H9 (cell line): ENCODE data around the gene EPHA8. TPM values are rescaled to one million over a fixed set of nuclear protein-coding genes. Genes with fewer than 3 reads are reported as not detected.

Experiments
- DNase-seq: peaks from one replicate; pipeline ENCODE4 v3.0.0-alpha.2; 2017
- H2AFZ ChIP-seq: one replicate; pipeline ENCODE4 v1.6.1; 2013; ENCODE audit warnings: mild to moderate bottlenecking, low read length, control low read depth, moderate library complexity
- H2AK5ac ChIP-seq: 2 replicates; pipeline ENCODE4 v1.6.1; 2013; ENCODE audit warnings: low read length, control low read depth, mixed read lengths; ENCODE audit not compliant: insufficient read length
- H2BK120ac ChIP-seq: one replicate; pipeline ENCODE4 v1.6.1; 2013; ENCODE audit warnings: low read depth, mild to moderate bottlenecking, low read length, control low read depth, inconsistent platforms; ENCODE audit not compliant: poor library complexity, severe bottlenecking
- H2BK12ac ChIP-seq: 2 replicates; pipeline ENCODE4 v1.6.1; 2013; ENCODE audit warnings: low read length, control low read depth, mixed read lengths, low read depth; ENCODE audit not compliant: insufficient read length
- H2BK15ac ChIP-seq: 2 replicates; pipeline ENCODE4 v1.6.1; 2013; ENCODE audit warnings: low read depth, low read length, control low read depth
- H2BK20ac ChIP-seq: one replicate; pipeline ENCODE4 v1.6.1; 2013; ENCODE audit warnings: low read depth, mild to moderate bottlenecking, low read length, control low read depth, inconsistent platforms; ENCODE audit not compliant: poor library complexity, severe bottlenecking
- H2BK5ac ChIP-seq: 2 replicates; pipeline ENCODE4 v1.6.1; 2013; ENCODE audit warnings: low read length, control low read depth, mixed read lengths; ENCODE audit not compliant: insufficient read length
- H3K14ac ChIP-seq: 2 replicates; pipeline ENCODE4 v1.6.1; 2013; ENCODE audit warnings: low read length, control low read depth; ENCODE audit not compliant: insufficient read depth
- H3K18ac ChIP-seq: 2 replicates; pipeline ENCODE4 v1.6.1; 2013; ENCODE audit warnings: low read depth, mild to moderate bottlenecking, mixed read lengths, low read length, control low read depth; ENCODE audit not compliant: insufficient read length
- H3K23ac ChIP-seq: 2 replicates; pipeline ENCODE4 v1.6.1; 2013; ENCODE audit warnings: low read length, control low read depth, mixed read lengths, low read depth; ENCODE audit not compliant: insufficient read length
- H3K23me2 ChIP-seq: 2 replicates; pipeline ENCODE4 v1.6.1; 2013; ENCODE audit warnings: low read depth, mild to moderate bottlenecking, mixed read lengths, low read length, control low read depth; ENCODE audit not compliant: insufficient read length, poor library complexity, severe bottlenecking
- H3K27ac ChIP-seq: 2 replicates; pipeline ENCODE4 v1.5.1; 2013; ENCODE audit warnings: low read length, control low read depth, mixed read lengths, low read depth; ENCODE audit not compliant: insufficient read length
- H3K27me3 ChIP-seq: 2 replicates; pipeline ENCODE4 v1.6.1; 2013; ENCODE audit warnings: low read length, control low read depth, inconsistent platforms; ENCODE audit not compliant: insufficient read depth
- H3K4ac ChIP-seq: 2 replicates; pipeline ENCODE4 v1.6.1; 2013; ENCODE audit warnings: low read depth, mild to moderate bottlenecking, control low read depth, inconsistent platforms, low read length, moderate library complexity
- H3K4me1 ChIP-seq: 2 replicates; pipeline ENCODE4 v1.6.1; 2013; ENCODE audit warnings: low read length, control low read depth, inconsistent platforms; ENCODE audit not compliant: insufficient read depth
- H3K4me2 ChIP-seq: 2 replicates; pipeline ENCODE4 v1.6.1; 2013; ENCODE audit warnings: low read length, control low read depth, mixed read lengths; ENCODE audit not compliant: insufficient read length, insufficient read depth
- H3K56ac ChIP-seq: 2 replicates; pipeline ENCODE4 v1.6.1; 2013; ENCODE audit warnings: low read depth, mild to moderate bottlenecking, mixed read lengths, low read length, control low read depth; ENCODE audit not compliant: insufficient read length
- H3K79me1 ChIP-seq: 2 replicates; pipeline ENCODE4 v1.6.1; 2013; ENCODE audit warnings: low read depth, mild to moderate bottlenecking, moderate library complexity, low read length, control low read depth, inconsistent platforms; ENCODE audit not compliant: insufficient read depth, poor library complexity, severe bottlenecking
- H3K79me2 ChIP-seq: 2 replicates; pipeline ENCODE4 v1.6.1; 2013; ENCODE audit warnings: low read length, control low read depth, inconsistent platforms; ENCODE audit not compliant: insufficient read depth
- H3K9ac ChIP-seq: 2 replicates; pipeline ENCODE4 v1.6.1; 2013; ENCODE audit warnings: low read length, control low read depth, mixed read lengths; ENCODE audit not compliant: insufficient read length; ENCODE audit errors: extremely low read depth
- H3K9me3 ChIP-seq: one replicate; pipeline ENCODE4 v1.6.1; 2013; ENCODE audit warnings: low read depth, low read length, inconsistent platforms; ENCODE audit not compliant: control insufficient read depth
- H3T11ph ChIP-seq: one replicate; pipeline ENCODE4 v1.6.1; 2013; ENCODE audit warnings: mild to moderate bottlenecking, low read length, control low read depth, inconsistent platforms
- H4K20me1 ChIP-seq: one replicate; pipeline ENCODE4 v1.6.1; 2013; ENCODE audit not compliant: control insufficient read depth, insufficient read length, insufficient read depth
- H4K5ac ChIP-seq: 2 replicates; pipeline ENCODE4 v1.6.1; 2013; ENCODE audit warnings: low read depth, mild to moderate bottlenecking, mixed read lengths, low read length, control low read depth; ENCODE audit not compliant: insufficient read length
- H4K8ac ChIP-seq: replicated peaks from 2 replicates; pipeline ENCODE4 v1.6.1; 2013; ENCODE audit warnings: low read length, control low read depth, mixed read lengths, low read depth; ENCODE audit not compliant: insufficient read length
- H4K91ac ChIP-seq: 2 replicates; pipeline ENCODE4 v1.6.1; 2013; ENCODE audit warnings: low read depth, mild to moderate bottlenecking, moderate library complexity, mixed read lengths, low read length, control low read depth; ENCODE audit not compliant: insufficient read length
- H3K27ac Mint-ChIP-seq, 3 experiments: 2 replicates in 2 of 3; 3 replicates in 1 of 3; pipeline ENCODE4 v1.8.0; 2020 to 2021; ENCODE audit warnings: mixed read lengths in 3 of 3, mild to moderate bottlenecking in 1 of 3, moderate library complexity in 1 of 3
- H3K27me3 Mint-ChIP-seq: 2 replicates; pipeline ENCODE4 v1.8.0; 2021; ENCODE audit warnings: low read depth, mild to moderate bottlenecking, moderate library complexity, mixed read lengths
- H3K36me3 Mint-ChIP-seq, 3 experiments: 2 replicates in 2 of 3; 3 replicates in 1 of 3; pipeline ENCODE4 v1.8.0; 2020 to 2021; ENCODE audit warnings: low read depth in 3 of 3, mixed read lengths in 3 of 3; ENCODE audit not compliant: insufficient read depth in 1 of 3
- H3K4me1 Mint-ChIP-seq, 2 experiments: 2 replicates each; pipeline ENCODE4 v1.8.0; 2020; ENCODE audit warnings: mixed read lengths in 2 of 2
- H3K4me3 Mint-ChIP-seq, 2 experiments: 2 replicates in 1 of 2; 3 replicates in 1 of 2; pipeline ENCODE4 v1.8.0; 2020 to 2021; ENCODE audit warnings: mild to moderate bottlenecking in 2 of 2, mixed read lengths in 2 of 2, moderate library complexity in 1 of 2
- H3K9me3 Mint-ChIP-seq, 2 experiments: 2 replicates in 1 of 2; 3 replicates in 1 of 2; pipeline ENCODE4 v1.8.0; 2020; ENCODE audit warnings: mild to moderate bottlenecking in 2 of 2, mixed read lengths in 2 of 2, moderate library complexity in 1 of 2
- CTCF ChIP-seq: fragments of 200-600 bp; sonication (generic); conservative IDR thresholded peaks from 3 replicates; pipeline ENCODE4 v1.8.0; 2021; ENCODE audit warnings: antibody characterized with exemption, mild to moderate bottlenecking
- WGBS: extraction: QIAGEN DNeasy Blood & Tissue Kit; methylation state at CpG from one replicate; pipeline ENCODE4 v1.1.7; 2013; ENCODE audit warnings: missing lambda C conversion rate, low lambda C conversion rate, mixed read lengths; ENCODE audit not compliant: insufficient read length; ENCODE audit errors: extremely low coverage; 5-methylcytosine and 5-hydroxymethylcytosine counted together
- total RNA-seq: library from RNA; stranded (reverse); gene quantifications from 2 replicates; pipeline ENCODE4 v1.2.1, GENCODE V29; 2021

The EPHA8 gene
- total RNA-seq, 1 experiment from 2014 or later: 3.4 TPM

- no peaks in the 10 kb centered on the region for H3K23me2 ChIP-seq
- H4K91ac ChIP-seq: no peak overlapping the region
- H3K27ac Mint-ChIP-seq: peak overlapping the region in 1 of 3 experiments; percentile 79; a peak in 1 of 7 replicates
- no peak overlapping the region for H2BK120ac ChIP-seq
- H3T11ph ChIP-seq: no peak overlapping the region
- no peak for DNase-seq
- H3K18ac ChIP-seq: no peak overlapping the region
- no peaks in the 10 kb centered on the region for H3K9me3 ChIP-seq
- H3K56ac ChIP-seq: no peak overlapping the region
- H3K4me3 Mint-ChIP-seq: no peak overlapping the region
- H4K5ac ChIP-seq: no peak overlapping the region
- H2BK20ac ChIP-seq: no peak overlapping the region
- WGBS: no CpG with 5 or more reads among the region's 5 CpGs
- no peak overlapping the region for H2AK5ac ChIP-seq
- H2BK12ac ChIP-seq: no peak overlapping the region
- no peaks in the 10 kb centered on the region for H3K79me1 ChIP-seq
- no peaks in the 10 kb centered on the region for H3K27me3 ChIP-seq
- H3K27me3 Mint-ChIP-seq: 0 out of 2 replicates have a peak, but pooled peaks cover 2% of the 10 kb centered on the region
- no peak overlapping the region for H3K9ac ChIP-seq
- H3K14ac ChIP-seq: no peak overlapping the region
- no peaks in the 10 kb centered on the region for H4K20me1 ChIP-seq
- no peak overlapping the region for H3K27ac ChIP-seq
- H4K8ac ChIP-seq: no peak overlapping the region
- H3K23ac ChIP-seq: no peak overlapping the region
- no peak for TF ChIP-seq CTCF
- no peaks in the 10 kb centered on the region for H3K79me2 ChIP-seq
- no peaks in the 10 kb centered on the region for H3K36me3 Mint-ChIP-seq
- H3K4me1 ChIP-seq: no peaks in the 10 kb centered on the region
- no peak overlapping the region for H3K4ac ChIP-seq
- H3K4me1 Mint-ChIP-seq: peaks cover 0 to 3% of the 10 kb centered on the region in 2 experiments; a peak in 2 of 4 replicates
- no peak overlapping the region for H2AFZ ChIP-seq
- H2BK15ac ChIP-seq: no peak overlapping the region
- H3K9me3 Mint-ChIP-seq: no peaks in the 10 kb centered on the region
- H2BK5ac ChIP-seq: no peak overlapping the region
- no peak overlapping the region for H3K4me2 ChIP-seq
Measured at GRCh38 chr1:22540337-22540736, 23.0 kb upstream of the EPHA8 start.
